Activated naive CD4-positive, alpha-beta T cell treated with anti-CD3 and anti-CD28 coated beads, Interleukin-2, amount 50 U/mL, for 72 hours (primary cell): ENCODE measurements around the gene FAM83F. TPM values are rescaled to one million over a fixed set of nuclear protein-coding genes. Genes with fewer than 3 reads are reported as not detected.

Source experiments
- ATAC-seq, 2 donors: fragments of 150-1000 bp; cut with Tn5 transposase; 2 replicates each; pipeline ENCODE4 v1.10.0; 2021; ENCODE audit warnings: mild to moderate bottlenecking in 2 of 2, moderate library complexity in 2 of 2
- DNase-seq, 2 donors: peaks; one replicate each; pipeline ENCODE4 v3.0.0; 2021 to 2022; ENCODE audit warnings: low spot score in 2 of 2
- H3K27ac Mint-ChIP-seq, 2 donors: one replicate each; pipeline ENCODE4 v1.8.0; 2022; ENCODE audit warnings: mild to moderate bottlenecking in 2 of 2, mixed read lengths in 2 of 2
- H3K36me3 Mint-ChIP-seq, 2 donors: one replicate each; pipeline ENCODE4 v1.8.0; 2022; ENCODE audit warnings: mixed read lengths in 2 of 2
- H3K9me3 Mint-ChIP-seq, 2 donors: one replicate each; pipeline ENCODE4 v1.8.0; 2022; ENCODE audit warnings: mixed read lengths in 2 of 2
- total RNA-seq, 2 donors: library from RNA; stranded (reverse); gene quantifications; one replicate each; pipeline ENCODE4 v1.2.3, GENCODE V29; 2022

Gene FAM83F
- total RNA-seq, 2 donors from 2014 or later, result 1.1 TPM

DNA sequence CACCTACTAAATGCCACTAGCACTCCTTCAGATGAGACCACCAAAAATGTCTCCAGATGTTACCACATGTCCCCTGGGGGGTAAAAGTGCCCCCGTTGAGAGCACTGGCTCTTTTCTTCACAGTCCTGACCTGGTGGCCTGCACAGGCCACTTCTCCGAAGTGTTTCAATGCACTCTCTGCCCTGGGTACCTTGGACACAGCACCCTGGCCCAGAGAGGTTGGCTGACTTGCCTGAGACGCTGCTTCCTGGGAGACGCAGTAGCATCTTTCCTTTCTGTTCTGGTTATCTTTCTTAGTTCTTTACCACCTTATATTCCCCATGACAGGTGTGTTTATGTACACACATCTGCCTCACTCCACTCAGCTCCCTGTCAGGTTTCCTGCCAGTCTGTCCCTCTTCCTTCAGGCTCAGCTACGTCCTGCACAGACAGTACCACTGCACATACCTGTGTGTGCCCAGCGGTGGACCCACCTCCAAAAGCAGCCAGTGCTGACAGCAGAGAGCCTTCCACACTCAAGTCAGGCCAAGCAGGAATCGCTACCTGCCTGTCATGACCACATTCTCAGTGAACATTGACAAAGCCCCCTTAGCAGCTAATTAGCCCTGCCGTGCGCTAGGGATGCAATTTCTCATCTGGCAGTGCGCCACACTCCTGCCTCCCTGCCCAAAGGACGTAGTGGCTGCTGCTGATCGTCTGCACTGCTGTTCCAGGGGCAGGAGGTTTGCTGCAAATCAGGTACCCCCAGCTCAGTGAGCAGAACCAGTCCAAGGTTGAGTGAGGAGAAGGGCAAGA, 39.0 kb downstream of the FAM83F start:
- Mint-ChIP-seq H3K36me3 (no peaks in the 10 kb centered on the region), H3K27ac (peak overlapping the region in 1 of 2 donors; percentile 4), H3K9me3 (no peaks in the 10 kb centered on the region)
- DNase-seq (no peak), ATAC-seq (no peak)

DNA sequence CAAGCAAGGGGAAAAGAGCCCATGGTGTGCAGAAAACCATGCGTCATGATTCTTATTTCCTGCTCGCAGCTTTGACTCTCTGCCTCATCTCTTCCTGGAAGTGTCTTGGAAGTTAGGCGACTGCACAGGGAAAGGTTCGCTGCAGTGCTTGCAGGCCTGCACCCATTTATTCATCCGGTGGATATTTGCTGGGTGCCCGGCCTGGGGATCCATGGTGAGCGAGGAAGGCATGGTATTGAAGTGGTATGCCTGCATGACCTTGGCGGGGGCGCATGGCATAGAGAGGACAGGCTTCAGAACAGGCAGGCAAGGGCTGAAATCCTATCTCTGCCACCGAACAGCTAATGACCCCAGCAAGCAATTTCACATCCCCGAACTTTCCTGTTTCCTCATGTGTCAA, 40.6 kb downstream of the FAM83F start:
- no peak for ATAC-seq
- H3K9me3 Mint-ChIP-seq, result no peaks in the 10 kb centered on the region

DNA sequence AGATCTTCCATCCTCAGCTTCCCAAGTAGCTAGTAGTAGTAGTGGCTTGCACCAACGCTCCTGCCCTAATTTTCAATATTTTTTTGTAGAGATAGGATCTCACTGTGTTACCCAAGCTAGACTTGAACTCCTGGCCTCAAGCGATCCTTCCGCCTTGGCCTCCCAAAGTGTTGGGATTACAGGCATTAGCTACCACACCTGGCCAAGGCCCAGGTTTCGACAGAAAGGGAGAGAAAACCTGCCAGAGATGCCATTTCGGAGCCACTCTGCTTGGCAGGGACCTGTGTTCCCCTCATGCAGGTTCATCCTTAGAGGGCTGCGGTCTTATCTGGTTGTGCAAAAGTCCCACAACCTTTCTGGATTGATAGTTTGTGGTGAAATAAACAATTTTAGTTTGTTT, 41.4 kb downstream of the FAM83F start:
- Mint-ChIP-seq H3K9me3 (no peaks in the 10 kb centered on the region), H3K27ac (no peak overlapping the region), H3K36me3 (no peaks in the 10 kb centered on the region)
- DNase-seq (no peak), ATAC-seq (no peak)

More for the DNA sequence above, 40.6 kb downstream of the FAM83F start:
- Mint-ChIP-seq H3K36me3 (no peaks in the 10 kb centered on the region), H3K27ac (no peak overlapping the region)
- no peak for DNase-seq

DNA sequence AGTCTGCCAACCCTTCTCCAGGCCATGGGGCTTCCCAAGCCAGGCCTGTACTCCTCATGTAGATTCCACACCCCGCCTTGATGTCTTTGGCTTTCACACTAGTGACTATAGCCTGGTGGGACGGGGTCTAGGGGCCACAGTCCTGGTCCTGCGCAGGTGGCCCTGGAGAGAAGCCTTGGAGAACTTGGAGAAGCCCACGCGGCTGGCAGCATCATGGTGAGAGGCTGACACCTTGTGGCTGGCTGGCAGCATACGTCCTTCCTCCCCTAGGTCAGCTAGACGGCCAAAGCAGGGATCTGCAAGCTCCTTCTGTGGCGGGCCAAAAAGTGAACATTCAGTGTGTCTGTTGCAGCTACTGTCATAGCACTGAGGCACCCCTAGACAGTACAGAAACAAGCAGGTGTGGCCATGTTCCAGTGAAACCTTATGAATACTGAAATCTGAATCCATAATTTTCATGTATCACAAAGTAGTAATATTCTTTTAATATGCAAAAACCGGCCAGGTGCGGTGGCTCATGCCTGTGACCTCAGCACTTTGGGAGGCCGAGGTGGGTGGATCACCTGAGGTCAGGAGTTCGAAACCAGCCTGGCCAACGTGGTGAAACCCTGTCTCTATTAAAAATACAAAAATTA, 42.0 kb downstream of the FAM83F start:
- Mint-ChIP-seq H3K9me3 (no peaks in the 10 kb centered on the region), H3K36me3 (no peaks in the 10 kb centered on the region), H3K27ac (no peak overlapping the region)
- DNase-seq (peak in 1 of 2 donors; percentile 58), ATAC-seq (peak; percentile 84 to 88)

- no peak for ATAC-seq
- Mint-ChIP-seq H3K9me3 (no peaks in the 10 kb centered on the region), H3K27ac (no peak overlapping the region), H3K36me3 (no peaks in the 10 kb centered on the region)
- DNase-seq, result no peak
Observed at GRCh38 chr22:40037320-40037719, 42.6 kb downstream of the FAM83F start.

- ATAC-seq (no peak), DNase-seq (no peak)
- Mint-ChIP-seq H3K9me3 (no peaks in the 10 kb centered on the region), H3K27ac (no peak overlapping the region), H3K36me3 (no peaks in the 10 kb centered on the region)
Observed at GRCh38 chr22:40039482-40040115, 44.8 kb downstream of the FAM83F start.

- no peaks in the 10 kb centered on the region for H3K36me3 Mint-ChIP-seq
- DNase-seq (no peak), ATAC-seq (no peak)
- H3K27ac Mint-ChIP-seq, result no peak overlapping the region
- no peaks in the 10 kb centered on the region for H3K9me3 Mint-ChIP-seq
Observed at GRCh38 chr22:40040927-40041326, 46.2 kb downstream of the FAM83F start.

DNA sequence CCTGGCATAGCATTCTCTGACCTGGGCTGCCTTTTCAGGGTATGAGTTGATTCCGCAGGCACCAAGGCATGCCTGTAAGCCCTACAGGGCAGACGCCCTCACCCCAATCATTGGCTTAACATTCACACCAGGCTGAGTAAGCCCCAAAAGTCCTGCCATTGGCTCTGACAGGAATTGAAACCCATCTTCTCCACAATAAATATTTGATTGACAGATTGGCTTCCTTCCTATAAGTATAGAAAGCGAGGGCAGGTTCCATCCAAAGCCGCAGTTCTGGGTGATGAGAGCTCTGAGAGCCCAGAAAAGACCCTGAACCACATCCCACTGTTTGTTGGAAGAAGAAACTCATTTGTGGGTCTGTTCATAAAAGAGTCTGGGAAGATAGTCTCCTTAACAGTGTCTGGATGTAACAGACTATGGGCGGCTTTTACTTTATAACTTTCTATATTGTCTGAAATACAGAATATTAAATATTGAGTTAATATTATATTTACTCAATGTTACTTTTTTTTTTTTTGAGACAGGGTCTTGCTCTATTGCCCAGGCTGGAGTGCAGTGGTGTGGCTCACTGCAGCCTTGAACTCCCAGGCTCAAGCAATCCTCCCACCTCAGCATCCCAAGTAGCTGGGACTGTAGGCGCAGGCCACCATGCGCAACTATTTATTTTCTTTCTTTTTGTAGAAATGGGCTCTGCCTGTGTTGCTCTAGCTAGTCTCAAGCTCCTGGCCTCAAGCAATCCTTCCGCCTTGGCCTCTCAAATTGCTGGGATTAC, 46.8 kb downstream of the FAM83F start:
- ATAC-seq (no peak), DNase-seq (peak in 1 of 2 donors; percentile 25)
- H3K9me3 Mint-ChIP-seq, result no peaks in the 10 kb centered on the region
- no peaks in the 10 kb centered on the region for H3K36me3 Mint-ChIP-seq
- H3K27ac Mint-ChIP-seq, result no peak overlapping the region

- Mint-ChIP-seq H3K9me3 (no peaks in the 10 kb centered on the region), H3K27ac (peak overlapping the region in 1 of 2 donors; percentile 96), H3K36me3 (no peaks in the 10 kb centered on the region)
- DNase-seq (peak in 1 of 2 donors; percentile 46), ATAC-seq (no peak)
Observed at GRCh38 chr22:40042312-40042711, 47.6 kb downstream of the FAM83F start.

GRCh38 chr22:40043081-40043480, 48.3 kb downstream of the FAM83F start:
- no peaks in the 10 kb centered on the region for H3K9me3 Mint-ChIP-seq
- ATAC-seq, result no peak
- no peaks in the 10 kb centered on the region for H3K36me3 Mint-ChIP-seq
- peak overlapping the region; percentile 96 to 100 for H3K27ac Mint-ChIP-seq
- peak in 1 of 2 donors; percentile 48 for DNase-seq

DNA sequence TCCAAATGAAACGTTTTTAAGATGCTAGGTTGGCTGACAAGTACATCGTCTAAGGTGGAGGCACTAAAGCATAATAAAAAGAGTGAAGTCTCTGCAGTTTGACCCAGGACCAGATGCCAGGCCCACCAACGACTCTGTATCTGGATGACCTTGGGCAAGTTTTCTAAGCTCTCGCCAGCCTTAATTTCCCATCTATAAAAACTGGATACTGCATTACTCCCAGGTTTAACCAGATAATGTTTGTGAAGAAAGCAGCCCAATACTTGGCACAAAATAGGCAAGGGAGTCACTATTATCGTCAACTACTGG, 49.0 kb downstream of the FAM83F start:
- DNase-seq (no peak), ATAC-seq (no peak)
- peak overlapping the region; percentile 96 to 100 for H3K27ac Mint-ChIP-seq
- H3K36me3 Mint-ChIP-seq, result no peaks in the 10 kb centered on the region
- no peaks in the 10 kb centered on the region for H3K9me3 Mint-ChIP-seq

- H3K9me3 Mint-ChIP-seq, result no peaks in the 10 kb centered on the region
- no peaks in the 10 kb centered on the region for H3K36me3 Mint-ChIP-seq
- ATAC-seq, result peak; percentile 89 to 90
- peak; percentile 99 for DNase-seq
- peak overlapping the region; percentile 96 to 100 for H3K27ac Mint-ChIP-seq
Observed at GRCh38 chr22:40044102-40044869, 49.5 kb downstream of the FAM83F start.

- peak; percentile 73 to 80 for DNase-seq
- Mint-ChIP-seq H3K36me3 (no peaks in the 10 kb centered on the region), H3K27ac (peak overlapping the region; percentile 96 to 100), H3K9me3 (no peaks in the 10 kb centered on the region)
- ATAC-seq, result peak; percentile 15 to 33
Observed at GRCh38 chr22:40044870-40045834, 50.4 kb downstream of the FAM83F start.

DNA sequence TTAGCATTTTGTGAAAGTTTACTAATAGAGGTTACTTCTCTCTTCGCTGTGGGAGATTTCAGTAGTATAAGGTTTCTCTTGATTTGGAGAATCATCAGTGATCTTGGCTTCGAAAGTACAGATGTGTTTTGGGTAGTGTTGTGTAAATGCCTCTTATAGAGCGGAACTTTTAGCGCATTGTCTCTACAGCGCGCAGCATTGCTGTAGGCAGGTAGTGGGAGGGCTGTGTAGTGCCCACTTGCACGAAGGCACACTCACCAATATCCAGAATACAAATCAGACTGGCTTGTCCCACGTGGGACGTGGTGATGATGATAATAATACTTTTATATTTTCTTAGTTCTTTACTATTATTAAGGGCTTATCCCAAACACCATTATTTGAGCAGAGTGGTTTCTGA, 51.4 kb downstream of the FAM83F start:
- ATAC-seq (no peak), DNase-seq (peak in 1 of 2 donors; percentile 34)
- peak overlapping the region; percentile 63 to 79 for H3K27ac Mint-ChIP-seq
- H3K9me3 Mint-ChIP-seq, result no peaks in the 10 kb centered on the region
- H3K36me3 Mint-ChIP-seq, result no peaks in the 10 kb centered on the region

- Mint-ChIP-seq H3K27ac (peak overlapping the region in 1 of 2 donors; percentile 28), H3K36me3 (no peaks in the 10 kb centered on the region), H3K9me3 (no peaks in the 10 kb centered on the region)
- DNase-seq (no peak), ATAC-seq (no peak)
Observed at GRCh38 chr22:40050258-40050657, 55.5 kb downstream of the FAM83F start.
